Renal cortical epithelial cell (primary cell): ENCODE data around the gene TM4SF4. TPM values are rescaled to one million over a fixed set of nuclear protein-coding genes. Genes with fewer than 3 reads are reported as not detected.

Experiments
- DNase-seq: peaks from one replicate; pipeline ENCODE4 v3.0.0-alpha.2; 2011; ENCODE audit warnings: low read depth
- total RNA-seq: library from RNA; depleted of rRNA; stranded (reverse); fragments of >200 nt; gene quantifications from 2 replicates; pipeline ENCODE4 v1.2.3, GENCODE V29; 2014

The TM4SF4 gene
- total RNA-seq, 1 donor from 2014 or later, result 1.3 TPM

GRCh38 chr3:149512073-149512782 is 37.7 kb downstream of the TM4SF4 start:
- DNase-seq, result peak; percentile 63

GRCh38 chr3:149514471-149514870 is 40.0 kb downstream of the TM4SF4 start:
- no peak for DNase-seq

GRCh38 chr3:149515249-149515648 is 40.8 kb downstream of the TM4SF4 start:
- DNase-seq, result no peak

GRCh38 chr3:149516920-149517319 is 42.4 kb downstream of the TM4SF4 start:
- DNase-seq, result no peak

GRCh38 chr3:149519912-149520311 is 45.4 kb downstream of the TM4SF4 start:
- DNase-seq, result no peak

- no peak for DNase-seq
Observed at GRCh38 chr3:149523512-149524299, 49.2 kb downstream of the TM4SF4 start.

- peak; percentile 94 for DNase-seq
Observed at GRCh38 chr3:149527531-149528339, 53.2 kb downstream of the TM4SF4 start.

- DNase-seq, result no peak
Observed at GRCh38 chr3:149528340-149528650, 53.8 kb downstream of the TM4SF4 start.

- no peak for DNase-seq
Observed at GRCh38 chr3:149529099-149529498, 54.6 kb downstream of the TM4SF4 start.

- no peak for DNase-seq
Observed at GRCh38 chr3:149532489-149533180, 58.1 kb downstream of the TM4SF4 start.

- DNase-seq, result no peak
Observed at GRCh38 chr3:149534082-149534481, 59.6 kb downstream of the TM4SF4 start.

GRCh38 chr3:149534671-149535332 is 60.3 kb downstream of the TM4SF4 start:
- peak; percentile 65 for DNase-seq

GRCh38 chr3:149535333-149535685 is 60.8 kb downstream of the TM4SF4 start:
- no peak for DNase-seq

GRCh38 chr3:149536429-149536828 is 61.9 kb downstream of the TM4SF4 start:
- DNase-seq, result peak; percentile 69

- DNase-seq, result no peak
Observed at GRCh38 chr3:149538371-149538770, 63.9 kb downstream of the TM4SF4 start.

GRCh38 chr3:149541091-149541491 is 66.6 kb downstream of the TM4SF4 start:
- peak; percentile 72 for DNase-seq

- DNase-seq, result peak; percentile 99
Observed at GRCh38 chr3:149542375-149543312, 68.1 kb downstream of the TM4SF4 start.

- DNase-seq, result no peak
Observed at GRCh38 chr3:149545049-149545448, 70.6 kb downstream of the TM4SF4 start.

- no peak for DNase-seq
Observed at GRCh38 chr3:149547413-149547812, 72.9 kb downstream of the TM4SF4 start.

- peak; percentile 89 for DNase-seq
Observed at GRCh38 chr3:149547954-149548668, 73.6 kb downstream of the TM4SF4 start.
